Fibroblast of mammary gland (primary cell): ENCODE results near the gene ATP5MG.
A peak's percentile ranks its signal among the peaks of the same experiment; 100 is the strongest.

Experiments
- DNase-seq: peaks from one replicate; pipeline ENCODE4 v3.0.0-alpha.2; 2010; ENCODE audit warnings: low read depth
- H3K4me3 ChIP-seq: 2 replicates; pipeline ENCODE4 v1.5.1; 2011; ENCODE audit warnings: low read depth, mild to moderate bottlenecking, low read length, moderate library complexity; ENCODE audit not compliant: control insufficient read depth
- TF ChIP-seq, protein P1 (sequence below): conservative IDR thresholded peaks from 2 replicates; pipeline ENCODE4 v1.5.1; 2011; ENCODE audit warnings: low read depth, low read length, inconsistent platforms; ENCODE audit not compliant: control insufficient read depth, insufficient read depth

The ATP5MG gene

DNA sequence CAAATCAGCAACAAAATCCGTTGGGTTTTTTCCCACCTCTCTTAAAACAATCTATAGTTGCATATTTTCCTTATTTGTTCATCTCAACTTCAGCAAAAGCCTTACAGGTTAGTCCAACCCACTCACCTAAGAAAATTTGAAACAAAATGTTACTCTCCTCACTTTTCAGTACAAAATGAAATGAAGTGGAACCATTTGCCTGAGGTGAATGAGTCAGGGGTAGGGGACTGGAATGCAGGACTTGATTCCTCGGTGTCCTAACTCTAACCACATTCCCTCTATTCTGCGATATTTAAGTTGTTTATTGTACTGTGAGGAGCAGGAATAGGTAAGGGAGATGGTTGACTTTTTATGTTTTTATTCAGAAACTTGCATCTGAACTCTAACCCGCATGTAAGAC is 16.4 kb downstream of the ATP5MG start:
- DNase-seq, result no peak
- no peak overlapping the region for H3K4me3 ChIP-seq
- TF ChIP-seq, protein P1, sequence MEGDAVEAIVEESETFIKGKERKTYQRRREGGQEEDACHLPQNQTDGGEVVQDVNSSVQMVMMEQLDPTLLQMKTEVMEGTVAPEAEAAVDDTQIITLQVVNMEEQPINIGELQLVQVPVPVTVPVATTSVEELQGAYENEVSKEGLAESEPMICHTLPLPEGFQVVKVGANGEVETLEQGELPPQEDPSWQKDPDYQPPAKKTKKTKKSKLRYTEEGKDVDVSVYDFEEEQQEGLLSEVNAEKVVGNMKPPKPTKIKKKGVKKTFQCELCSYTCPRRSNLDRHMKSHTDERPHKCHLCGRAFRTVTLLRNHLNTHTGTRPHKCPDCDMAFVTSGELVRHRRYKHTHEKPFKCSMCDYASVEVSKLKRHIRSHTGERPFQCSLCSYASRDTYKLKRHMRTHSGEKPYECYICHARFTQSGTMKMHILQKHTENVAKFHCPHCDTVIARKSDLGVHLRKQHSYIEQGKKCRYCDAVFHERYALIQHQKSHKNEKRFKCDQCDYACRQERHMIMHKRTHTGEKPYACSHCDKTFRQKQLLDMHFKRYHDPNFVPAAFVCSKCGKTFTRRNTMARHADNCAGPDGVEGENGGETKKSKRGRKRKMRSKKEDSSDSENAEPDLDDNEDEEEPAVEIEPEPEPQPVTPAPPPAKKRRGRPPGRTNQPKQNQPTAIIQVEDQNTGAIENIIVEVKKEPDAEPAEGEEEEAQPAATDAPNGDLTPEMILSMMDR, result no peak

GRCh38 chr11:118418766-118419165 is 17.4 kb downstream of the ATP5MG start:
- no peak overlapping the region for H3K4me3 ChIP-seq
- DNase-seq, result no peak
- TF ChIP-seq, protein P1, result no peak

- no peak overlapping the region for H3K4me3 ChIP-seq
- TF ChIP-seq, protein P1, result no peak
- peak; percentile 14 for DNase-seq
Observed at GRCh38 chr11:118427707-118428106, 26.3 kb downstream of the ATP5MG start.

DNA sequence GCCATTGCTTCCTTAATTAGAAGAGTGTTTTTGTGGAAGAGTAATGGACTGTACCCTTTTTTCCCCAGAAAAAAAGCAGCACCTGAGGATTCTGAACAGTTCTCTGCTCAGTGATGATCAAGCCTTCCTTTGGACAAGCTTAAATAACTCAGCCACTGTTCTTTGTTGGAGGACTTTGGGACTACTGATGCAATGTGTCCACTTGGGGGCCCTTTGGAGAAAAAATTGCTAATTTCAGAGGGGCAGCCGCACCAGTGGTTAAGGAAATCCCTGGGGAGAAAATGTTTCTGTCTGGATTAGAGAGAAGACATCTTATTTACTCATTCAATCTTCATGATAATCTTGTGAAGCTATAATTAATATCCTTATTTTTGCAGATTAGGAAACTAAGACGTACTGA is 29.6 kb downstream of the ATP5MG start:
- DNase-seq, result no peak
- TF ChIP-seq, protein P1, result no peak
- H3K4me3 ChIP-seq, result no peak overlapping the region

- DNase-seq, result peak; percentile 63
- TF ChIP-seq, protein P1, result no peak
- H3K4me3 ChIP-seq, result peak overlapping the region; percentile 60
Observed at GRCh38 chr11:118434123-118434552, 32.7 kb downstream of the ATP5MG start.

- TF ChIP-seq, protein P1, result no peak
- peak overlapping the region; percentile 60 for H3K4me3 ChIP-seq
- peak; percentile 24 for DNase-seq
Observed at GRCh38 chr11:118434553-118435289, 33.3 kb downstream of the ATP5MG start.
